Neutrophil (primary cell): ENCODE measurements around the gene C1orf232.

ENCODE experiments used
- H3K27ac ChIP-seq: fragments of 200-600 bp; sonication (generic); 2 replicates; pipeline ENCODE4 v1.5.1; 2016; ENCODE audit warnings: mild to moderate bottlenecking, moderate library complexity
- H3K27me3 ChIP-seq: fragments of 200-600 bp; sonication (generic); 2 replicates; pipeline ENCODE4 v1.6.0; 2016; ENCODE audit warnings: mild to moderate bottlenecking
- H3K36me3 ChIP-seq: fragments of 200-600 bp; sonication (generic); 2 replicates; pipeline ENCODE4 v1.5.1; 2017
- H3K4me1 ChIP-seq, 2 experiments: fragments of 200-600 bp in 1 of 2; sonication (generic) in 1 of 2; 1 replicate in 1 of 2; 2 replicates in 1 of 2; pipeline versions ENCODE4 v1.5.1 to v1.6.1; 2013 to 2016; ENCODE audit warnings: low read depth in 1 of 2, low read length in 1 of 2, mild to moderate bottlenecking in 1 of 2, moderate library complexity in 1 of 2; ENCODE audit not compliant: control insufficient read depth in 1 of 2, insufficient read depth in 1 of 2
- H3K4me3 ChIP-seq, 2 experiments: fragments of 200-600 bp in 1 of 2; sonication (generic) in 1 of 2; 1 replicate in 1 of 2; 2 replicates in 1 of 2; pipeline ENCODE4 v1.5.1; 2013 to 2016; ENCODE audit warnings: low read depth in 1 of 2, low read length in 1 of 2, mild to moderate bottlenecking in 1 of 2, moderate library complexity in 1 of 2
- H3K9me3 ChIP-seq: fragments of 200-600 bp; sonication (generic); 2 replicates; pipeline ENCODE4 v1.5.1; 2016
- CTCF ChIP-seq: fragments of 200-600 bp; sonication (generic); IDR thresholded peaks from 2 replicates; pipeline ENCODE4 v1.5.1; 2016; ENCODE audit warnings: antibody characterized with exemption

The C1orf232 gene

GRCh38 chr1:26154750-26155149 lies 14.0 kb downstream of the C1orf232 start:
- Histone ChIP-seq H3K4me3 (no peak overlapping the region), H3K27ac (no peak overlapping the region), H3K36me3 (no peaks in the 10 kb centered on the region), H3K9me3 (no peaks in the 10 kb centered on the region), H3K27me3 (peaks cover 62% of the 10 kb centered on the region), H3K4me1 (peaks cover 15 to 27% of the 10 kb centered on the region in 2 experiments)
- no peak for TF ChIP-seq CTCF

GRCh38 chr1:26153966-26154532 lies 14.7 kb downstream of the C1orf232 start:
- no peak for TF ChIP-seq CTCF
- Histone ChIP-seq H3K9me3 (no peaks in the 10 kb centered on the region), H3K4me3 (no peak overlapping the region), H3K27ac (no peak overlapping the region), H3K27me3 (peaks cover 54% of the 10 kb centered on the region), H3K36me3 (no peaks in the 10 kb centered on the region), H3K4me1 (peaks cover 15 to 27% of the 10 kb centered on the region in 2 experiments)

- TF ChIP-seq CTCF, result no peak
- H3K4me3 ChIP-seq, result no peak overlapping the region
- peaks cover 3% of the 10 kb centered on the region for H3K27me3 ChIP-seq
- no peaks in the 10 kb centered on the region for H3K36me3 ChIP-seq
- no peak overlapping the region for H3K27ac ChIP-seq
- H3K9me3 ChIP-seq, result no peaks in the 10 kb centered on the region
- H3K4me1 ChIP-seq, result peaks cover 21 to 32% of the 10 kb centered on the region in 2 experiments
These were observed 19.9 kb downstream of the C1orf232 start for GRCh38 chr1:26148887-26149286.

- Histone ChIP-seq H3K36me3 (no peaks in the 10 kb centered on the region), H3K4me1 (peaks cover 6 to 12% of the 10 kb centered on the region in 2 experiments), H3K9me3 (no peaks in the 10 kb centered on the region), H3K4me3 (no peak overlapping the region), H3K27ac (no peak overlapping the region), H3K27me3 (no peaks in the 10 kb centered on the region)
- no peak for TF ChIP-seq CTCF
These were observed 22.8 kb downstream of the C1orf232 start for GRCh38 chr1:26145960-26146294.

GRCh38 chr1:26145041-26145959 lies 23.5 kb downstream of the C1orf232 start:
- Histone ChIP-seq H3K27me3 (no peaks in the 10 kb centered on the region), H3K36me3 (no peaks in the 10 kb centered on the region), H3K4me1 (peaks cover 6 to 12% of the 10 kb centered on the region in 2 experiments), H3K9me3 (no peaks in the 10 kb centered on the region), H3K4me3 (no peak overlapping the region), H3K27ac (no peak overlapping the region)
- TF ChIP-seq CTCF, result peak; percentile 73
